Kidney epithelial cell (primary cell): ENCODE data around the gene LRP11. TPM values are rescaled to one million over a fixed set of nuclear protein-coding genes. Genes with fewer than 3 reads are reported as not detected.
A peak's percentile ranks its signal among the peaks of the same experiment; 100 is the strongest.

ENCODE experiments used
- DNase-seq: peaks from one replicate; pipeline ENCODE4 v3.0.0-alpha.2; 2010; ENCODE audit warnings: low read depth
- H3K27me3 ChIP-seq: 2 replicates; pipeline ENCODE4 v1.6.0; 2011; ENCODE audit warnings: low read length; ENCODE audit not compliant: control insufficient read depth, insufficient read depth
- H3K36me3 ChIP-seq: 2 replicates; pipeline ENCODE4 v1.5.1; 2011; ENCODE audit warnings: low read length; ENCODE audit not compliant: control insufficient read depth, insufficient read depth
- H3K4me3 ChIP-seq: 2 replicates; pipeline ENCODE4 v1.5.1; 2011; ENCODE audit warnings: low read depth, mild to moderate bottlenecking, control low read depth, low read length
- total RNA-seq: library from RNA; depleted of rRNA; stranded (reverse); fragments of >200 nt; gene quantifications from 2 replicates; pipeline ENCODE4 v1.2.3, GENCODE V29; 2015
- TF ChIP-seq, protein P1 (sequence below): IDR thresholded peaks from 2 replicates; pipeline ENCODE4 v1.5.1; 2011; ENCODE audit warnings: mild to moderate bottlenecking, moderate library complexity, low read length, control low read depth, inconsistent platforms; ENCODE audit not compliant: insufficient read depth, poor library complexity, severe bottlenecking

The LRP11 gene
- total RNA-seq, 1 donor from 2014 or later = 37.9 TPM

GRCh38 chr6:149834513-149835481 lies 29.4 kb downstream of the LRP11 start:
- Histone ChIP-seq H3K27me3 (no peaks in the 10 kb centered on the region), H3K36me3 (no peaks in the 10 kb centered on the region), H3K4me3 (no peak overlapping the region)
- TF ChIP-seq, protein P1, sequence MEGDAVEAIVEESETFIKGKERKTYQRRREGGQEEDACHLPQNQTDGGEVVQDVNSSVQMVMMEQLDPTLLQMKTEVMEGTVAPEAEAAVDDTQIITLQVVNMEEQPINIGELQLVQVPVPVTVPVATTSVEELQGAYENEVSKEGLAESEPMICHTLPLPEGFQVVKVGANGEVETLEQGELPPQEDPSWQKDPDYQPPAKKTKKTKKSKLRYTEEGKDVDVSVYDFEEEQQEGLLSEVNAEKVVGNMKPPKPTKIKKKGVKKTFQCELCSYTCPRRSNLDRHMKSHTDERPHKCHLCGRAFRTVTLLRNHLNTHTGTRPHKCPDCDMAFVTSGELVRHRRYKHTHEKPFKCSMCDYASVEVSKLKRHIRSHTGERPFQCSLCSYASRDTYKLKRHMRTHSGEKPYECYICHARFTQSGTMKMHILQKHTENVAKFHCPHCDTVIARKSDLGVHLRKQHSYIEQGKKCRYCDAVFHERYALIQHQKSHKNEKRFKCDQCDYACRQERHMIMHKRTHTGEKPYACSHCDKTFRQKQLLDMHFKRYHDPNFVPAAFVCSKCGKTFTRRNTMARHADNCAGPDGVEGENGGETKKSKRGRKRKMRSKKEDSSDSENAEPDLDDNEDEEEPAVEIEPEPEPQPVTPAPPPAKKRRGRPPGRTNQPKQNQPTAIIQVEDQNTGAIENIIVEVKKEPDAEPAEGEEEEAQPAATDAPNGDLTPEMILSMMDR = peak; percentile 75
- DNase-seq = no peak

GRCh38 chr6:149833651-149834050 lies 30.5 kb downstream of the LRP11 start:
- no peak for DNase-seq
- Histone ChIP-seq H3K27me3 (no peaks in the 10 kb centered on the region), H3K36me3 (no peaks in the 10 kb centered on the region), H3K4me3 (no peak overlapping the region)
- TF ChIP-seq, protein P1 = no peak

DNA sequence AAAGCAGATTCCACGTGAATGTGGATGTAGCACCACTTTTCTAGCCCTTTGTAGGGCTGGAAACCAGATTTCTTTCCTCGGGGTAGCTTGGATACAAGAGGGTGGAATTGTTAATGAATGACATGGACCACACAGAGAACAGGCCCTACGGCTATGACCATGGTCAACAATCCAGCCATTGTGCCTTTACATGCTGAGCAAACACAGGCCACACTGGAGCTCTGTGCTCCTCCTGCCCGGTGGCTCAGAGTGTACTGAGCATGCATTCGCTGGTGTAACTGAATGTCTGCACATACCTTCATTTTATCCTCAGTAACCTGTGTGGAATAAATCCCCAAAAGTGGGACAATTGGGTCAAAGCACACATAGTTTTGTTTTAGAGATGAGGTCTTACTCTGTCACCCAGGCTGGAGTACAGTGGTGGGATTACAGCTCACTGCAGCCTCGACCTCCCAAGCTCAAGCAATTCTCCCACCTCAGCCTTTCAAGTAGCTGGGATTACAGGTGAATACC lies 32.8 kb downstream of the LRP11 start:
- Histone ChIP-seq H3K4me3 (no peak overlapping the region), H3K36me3 (no peaks in the 10 kb centered on the region), H3K27me3 (no peaks in the 10 kb centered on the region)
- DNase-seq = no peak
- TF ChIP-seq, protein P1 = no peak

GRCh38 chr6:149830731-149831307 lies 33.3 kb downstream of the LRP11 start:
- H3K36me3 ChIP-seq = no peaks in the 10 kb centered on the region
- H3K27me3 ChIP-seq = no peaks in the 10 kb centered on the region
- no peak overlapping the region for H3K4me3 ChIP-seq
- DNase-seq = no peak
- TF ChIP-seq, protein P1 = no peak

DNA sequence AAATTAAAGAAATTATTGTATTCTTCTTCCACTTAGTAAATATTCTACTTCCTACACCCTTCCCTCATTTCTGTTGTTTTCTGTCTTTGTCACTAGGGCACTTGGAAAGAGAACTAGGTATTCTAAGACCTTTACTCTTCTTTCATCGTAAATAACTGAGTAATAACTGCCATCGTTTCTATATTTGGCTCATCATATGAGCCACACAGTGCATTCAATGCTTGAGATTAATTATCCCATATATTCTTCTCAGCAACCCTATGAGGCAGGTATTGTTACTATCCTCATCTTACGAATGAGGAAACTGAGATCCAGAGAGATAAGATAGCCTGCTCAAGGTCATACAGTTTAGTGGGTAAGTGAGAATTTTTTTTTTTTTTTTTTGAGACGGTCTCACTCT lies 38.9 kb downstream of the LRP11 start:
- Histone ChIP-seq H3K27me3 (no peaks in the 10 kb centered on the region), H3K36me3 (no peaks in the 10 kb centered on the region), H3K4me3 (no peak overlapping the region)
- DNase-seq = no peak
- TF ChIP-seq, protein P1 = no peak
